LoVo (cell line): Measurements from ENCODE around the gene EP400.

ENCODE experiments used
- DNase-seq: peaks from one replicate; pipeline ENCODE4 v3.0.0-alpha.2; 2016; ENCODE audit warnings: low spot score

Gene EP400

DNA sequence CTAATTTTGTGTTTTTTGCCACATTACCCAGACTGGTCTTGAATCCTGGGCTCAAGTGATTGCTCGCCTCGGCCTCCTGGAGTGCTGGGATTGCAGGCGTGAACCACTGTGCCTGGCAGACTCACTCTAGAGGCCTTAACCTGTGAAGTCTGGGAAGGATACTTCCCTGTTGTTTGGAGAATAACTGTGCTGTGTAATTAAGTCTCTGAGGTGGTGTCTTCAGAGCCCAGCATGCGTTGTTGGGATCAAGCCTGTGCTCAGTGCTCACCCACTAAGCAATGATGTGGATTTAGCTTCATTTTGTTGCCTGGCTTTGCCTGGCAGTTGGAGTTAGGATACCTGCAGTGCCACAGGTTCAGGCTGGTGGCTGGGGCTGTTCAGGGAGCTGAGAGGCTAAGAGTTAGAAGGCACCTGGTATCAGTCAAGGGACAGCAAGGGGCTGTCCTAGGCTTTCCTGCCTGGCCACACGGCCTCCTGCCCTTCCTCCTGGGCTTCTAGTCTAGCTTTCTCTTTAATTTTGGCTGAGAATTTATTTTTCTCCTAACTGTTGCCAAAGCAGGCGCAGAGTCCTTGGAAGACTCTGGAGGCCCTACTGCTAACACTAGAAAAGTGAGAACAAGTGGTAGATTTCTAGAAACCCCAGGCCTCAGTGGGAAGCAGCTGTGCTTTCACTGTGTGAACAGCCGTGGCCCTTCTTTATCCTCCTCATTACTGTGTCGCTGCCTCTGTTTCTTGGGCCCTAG is 38.5 kb downstream of the EP400 start:
- no peak for DNase-seq

DNA sequence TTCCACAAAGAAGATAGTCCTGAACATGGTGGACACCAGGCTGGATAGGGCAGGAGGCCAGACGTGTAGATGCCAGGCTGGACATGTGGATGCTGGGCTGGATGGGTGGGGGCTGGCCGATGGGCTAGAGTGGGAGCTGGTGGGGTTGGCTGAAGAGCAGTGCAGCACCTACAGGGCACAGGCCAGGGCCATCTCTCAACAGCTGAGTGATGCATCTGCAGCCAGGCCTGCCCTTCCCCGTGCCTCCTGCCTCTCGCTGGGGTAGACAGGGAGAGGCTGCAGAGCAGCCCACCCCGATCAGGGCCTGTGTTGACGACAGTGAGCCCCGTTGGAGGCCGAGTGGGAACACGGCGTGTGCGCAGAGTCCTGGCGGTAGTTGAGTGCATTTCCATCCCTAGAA is 39.3 kb downstream of the EP400 start:
- no peak for DNase-seq

DNA sequence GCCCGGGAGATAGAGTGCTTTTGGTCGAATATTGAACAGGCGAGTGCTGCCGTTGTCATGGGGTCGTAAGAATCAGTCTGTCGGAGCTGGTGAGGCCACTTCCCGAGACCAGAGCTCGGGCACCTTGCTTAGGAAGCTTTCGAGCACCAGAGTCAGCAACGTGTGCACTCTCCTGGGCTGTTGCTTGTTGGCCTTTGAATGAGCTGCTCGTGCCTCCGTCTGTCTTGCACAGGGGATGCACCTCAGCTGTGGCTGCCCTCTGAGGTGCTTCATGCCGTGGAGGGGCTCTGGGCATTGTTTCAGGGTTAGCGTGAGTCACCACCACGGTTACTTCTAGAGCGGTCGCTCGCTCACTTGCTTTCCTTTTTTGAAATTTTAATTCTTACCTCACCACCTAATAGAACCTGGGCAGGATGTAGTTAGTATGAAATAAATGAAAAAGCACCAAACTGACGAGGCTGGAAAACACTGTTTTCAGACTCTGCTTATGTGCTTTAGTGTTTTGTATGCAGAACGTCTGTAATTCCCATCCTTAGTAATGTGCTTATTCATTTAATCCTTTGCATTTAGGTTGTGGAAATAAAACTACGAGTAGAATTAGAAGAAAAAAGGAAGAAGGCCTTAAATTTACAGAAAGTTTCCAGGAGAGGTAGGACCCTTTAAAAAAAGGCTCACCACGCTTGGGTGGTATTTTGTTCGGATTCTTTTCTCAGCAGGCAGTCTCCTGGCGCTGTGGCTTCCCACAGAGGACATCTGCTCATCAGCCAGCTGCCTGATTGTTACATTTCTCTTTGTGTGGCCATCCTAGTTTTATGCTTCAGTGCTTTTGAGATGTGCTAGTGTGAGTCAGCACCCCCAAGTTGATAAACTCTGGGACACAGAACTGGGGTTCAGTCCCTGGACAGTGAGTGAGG is 40.6 kb downstream of the EP400 start:
- no peak for DNase-seq

DNA sequence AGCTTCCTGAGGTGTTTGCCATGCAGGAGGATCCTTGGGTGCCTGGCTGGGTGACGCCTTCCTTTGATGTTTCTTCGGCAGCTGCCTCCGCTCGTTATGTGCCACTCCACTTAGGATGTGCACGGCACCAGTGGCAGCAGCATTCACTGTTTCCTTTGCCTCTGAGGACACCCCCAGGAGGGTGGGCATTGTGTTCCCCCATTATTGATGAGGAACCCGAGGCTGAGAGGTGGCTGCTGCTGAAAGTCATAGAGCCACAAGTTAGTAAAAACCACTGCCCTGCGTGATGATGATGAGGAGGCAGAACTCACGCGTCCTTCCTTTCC is 41.2 kb downstream of the EP400 start:
- DNase-seq: no peak

DNA sequence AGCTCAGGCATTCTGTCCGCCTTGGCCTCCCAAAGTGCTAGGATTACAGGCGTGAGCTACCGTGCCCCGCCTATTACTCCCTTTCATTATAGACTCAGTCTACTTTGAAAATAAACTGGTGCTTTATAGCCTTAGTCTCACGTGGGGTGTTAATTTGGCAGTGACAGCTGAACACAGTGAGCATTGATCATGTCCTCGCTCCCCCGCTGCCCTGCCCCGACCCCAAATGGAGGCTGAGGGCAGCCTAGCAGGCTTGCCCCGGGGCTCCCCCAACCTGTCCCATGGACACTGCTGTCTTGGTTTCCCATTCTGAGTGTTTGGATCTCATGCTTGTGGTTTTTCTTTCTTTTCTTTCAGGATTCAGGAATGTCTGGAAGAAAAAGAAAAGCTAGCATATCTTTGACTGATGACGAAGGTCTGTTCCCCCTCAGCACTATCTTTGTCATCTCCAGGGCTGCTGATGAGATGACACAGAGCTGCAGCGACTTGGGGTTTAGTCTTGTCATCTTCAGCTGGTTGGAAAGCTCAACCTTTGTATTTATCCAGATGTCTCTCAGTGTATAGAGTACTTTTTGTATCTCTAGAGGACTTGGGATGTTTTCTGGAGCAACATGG is 42.2 kb downstream of the EP400 start:
- DNase-seq: no peak

DNA sequence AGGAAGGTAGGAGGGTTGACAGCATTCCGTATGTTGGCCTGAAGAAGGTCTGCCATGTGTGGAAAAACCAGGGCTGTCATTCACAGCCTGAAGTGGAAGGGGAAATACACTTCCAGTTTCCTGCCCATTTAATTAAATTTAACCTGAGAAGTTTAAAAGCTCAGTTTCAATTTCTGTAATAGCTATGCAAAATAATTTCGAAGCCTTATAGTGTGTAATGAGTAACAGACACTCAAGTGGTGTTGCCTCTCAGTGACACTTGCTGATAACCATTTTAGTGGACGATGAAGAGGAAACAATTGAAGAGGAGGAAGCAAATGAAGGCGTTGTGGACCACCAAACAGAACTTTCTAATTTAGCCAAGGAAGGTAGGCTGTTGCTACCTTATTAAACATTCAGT is 44.8 kb downstream of the EP400 start:
- DNase-seq: no peak

DNA sequence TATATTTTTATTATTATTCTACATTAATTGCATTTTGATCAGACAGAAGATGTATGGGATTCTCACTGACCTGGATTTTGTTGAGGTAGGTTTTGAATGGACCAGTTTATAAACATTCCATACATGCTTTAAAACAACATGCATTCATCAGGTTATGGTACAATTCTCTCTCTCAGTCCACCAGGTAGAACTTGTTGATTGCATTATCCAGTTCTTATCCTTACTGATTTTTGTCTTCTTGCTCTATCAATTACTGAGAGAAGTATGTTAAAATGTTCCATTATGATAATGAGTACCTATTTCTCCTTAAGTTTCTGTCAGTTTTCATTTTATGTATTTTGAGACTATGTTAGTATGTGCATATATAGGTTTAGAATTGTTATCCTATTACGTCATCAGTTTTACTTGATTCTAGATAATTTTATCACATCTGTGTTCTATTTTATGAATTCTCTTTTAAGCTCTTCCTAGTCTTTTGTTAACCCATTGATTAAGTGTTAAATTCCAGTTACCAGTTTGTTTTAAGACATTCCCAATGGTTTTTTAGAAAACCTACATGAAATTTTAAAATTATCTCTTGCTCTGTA is 50.6 kb downstream of the EP400 start:
- DNase-seq: no peak

DNA sequence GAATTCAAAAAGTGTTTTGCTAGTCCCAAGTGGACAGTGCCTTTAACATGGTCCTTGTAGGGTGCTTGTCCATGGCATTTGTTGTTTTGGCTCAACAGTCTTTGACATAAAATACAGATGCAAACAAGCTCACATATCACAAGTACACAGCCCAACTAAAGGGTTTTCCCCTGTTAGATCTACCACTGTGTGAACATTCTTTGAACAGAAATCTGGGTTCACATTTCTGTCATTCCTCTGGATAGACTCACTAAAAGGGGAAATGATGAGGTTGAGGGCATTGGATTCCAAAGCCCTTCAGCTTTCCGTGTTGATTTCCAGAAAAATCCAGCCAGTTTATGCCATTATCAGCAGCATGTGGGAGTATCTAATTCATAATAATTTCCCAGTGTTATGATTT is 54.1 kb downstream of the EP400 start:
- no peak for DNase-seq

DNA sequence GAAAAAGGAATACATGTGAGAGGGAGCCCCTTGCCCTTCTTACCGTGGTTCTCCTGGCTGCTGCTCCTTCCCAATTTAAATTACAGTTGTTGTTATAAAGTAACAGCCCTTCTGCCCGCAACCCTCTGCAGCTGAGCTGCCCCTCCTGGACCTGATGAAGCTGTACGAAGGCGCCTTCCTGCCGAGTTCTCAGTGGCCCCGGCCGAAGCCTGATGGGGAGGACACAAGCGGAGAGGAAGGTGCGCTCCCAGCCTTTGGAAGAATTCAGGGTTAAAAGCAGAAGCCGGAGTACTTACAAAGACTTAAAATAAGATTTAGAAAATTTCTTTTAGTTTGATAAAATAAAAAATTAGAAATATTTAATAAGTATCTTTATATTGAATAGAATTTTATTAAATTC is 55.2 kb downstream of the EP400 start:
- DNase-seq: no peak

DNA sequence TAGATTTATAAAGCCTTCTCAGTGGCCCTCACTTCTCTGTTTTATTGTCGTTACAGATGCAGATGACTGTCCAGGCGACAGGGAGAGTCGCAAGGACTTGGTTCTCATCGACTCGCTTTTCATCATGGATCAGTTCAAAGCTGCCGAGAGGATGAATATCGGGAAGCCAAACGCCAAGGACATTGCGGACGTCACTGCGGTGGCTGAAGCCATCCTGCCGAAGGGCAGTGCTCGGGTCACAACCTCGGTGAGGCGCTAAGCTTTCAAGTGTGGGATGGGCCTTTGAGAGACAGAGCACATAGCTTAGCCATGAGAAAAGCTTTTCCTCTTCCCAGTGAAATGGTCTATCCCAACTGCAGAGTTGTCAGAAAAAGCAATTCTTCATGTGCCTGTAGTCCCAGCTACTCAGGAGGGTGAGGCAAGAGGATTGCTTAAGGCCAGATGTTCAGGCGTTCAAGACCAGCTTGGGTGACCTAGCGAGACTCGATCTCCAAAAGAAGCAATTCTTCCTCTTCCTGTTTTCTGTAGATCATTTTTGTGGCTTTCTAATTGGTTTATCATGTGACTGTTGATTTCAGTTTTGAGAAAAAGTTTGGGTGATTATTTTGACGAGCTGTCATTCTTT is 56.4 kb downstream of the EP400 start:
- no peak for DNase-seq

DNA sequence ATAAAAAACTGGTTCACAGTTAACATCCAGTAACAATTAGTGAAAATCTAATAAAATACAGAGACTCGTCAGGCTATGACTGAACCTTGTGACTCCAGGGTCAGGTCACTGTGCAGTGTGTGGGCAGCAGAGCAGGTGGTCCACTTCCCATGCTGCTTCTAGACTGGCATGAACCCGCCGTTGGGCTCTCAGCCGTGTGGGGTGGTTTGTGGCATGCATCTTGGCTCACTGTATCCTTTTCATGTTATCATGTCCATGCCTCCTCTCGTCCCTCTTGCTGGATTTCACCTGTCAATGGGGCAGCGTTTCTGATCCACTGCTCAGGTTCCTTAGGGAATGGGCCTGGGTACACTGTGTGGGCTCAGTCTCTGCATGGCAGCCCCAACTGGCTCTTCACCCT is 57.3 kb downstream of the EP400 start:
- no peak for DNase-seq

DNA sequence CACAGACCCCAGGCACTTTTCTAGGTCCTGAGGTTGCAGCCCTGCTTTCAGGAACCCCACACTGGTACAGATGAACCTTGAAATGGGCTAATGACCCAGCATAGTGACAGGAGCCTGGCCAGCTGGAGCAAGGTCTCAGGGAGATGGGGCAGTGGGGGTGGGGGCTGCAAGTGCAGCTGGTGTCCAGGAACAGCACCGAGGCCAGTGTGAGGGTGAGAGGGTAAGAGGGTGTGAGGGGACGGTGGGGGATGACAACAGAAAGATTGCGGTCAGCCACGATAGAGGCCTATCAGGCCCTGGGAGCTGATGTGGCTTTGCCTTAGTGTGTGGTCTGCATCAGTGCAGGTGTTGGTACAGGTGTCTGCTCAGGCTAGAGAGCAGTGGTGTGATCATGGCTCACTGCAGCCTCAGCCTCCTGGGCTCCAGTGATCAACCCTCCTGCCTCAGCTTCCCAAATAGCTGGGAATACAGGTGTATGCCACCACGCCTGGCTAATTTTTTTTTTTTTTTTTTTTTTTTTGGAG is 59.7 kb downstream of the EP400 start:
- DNase-seq: no peak

DNA sequence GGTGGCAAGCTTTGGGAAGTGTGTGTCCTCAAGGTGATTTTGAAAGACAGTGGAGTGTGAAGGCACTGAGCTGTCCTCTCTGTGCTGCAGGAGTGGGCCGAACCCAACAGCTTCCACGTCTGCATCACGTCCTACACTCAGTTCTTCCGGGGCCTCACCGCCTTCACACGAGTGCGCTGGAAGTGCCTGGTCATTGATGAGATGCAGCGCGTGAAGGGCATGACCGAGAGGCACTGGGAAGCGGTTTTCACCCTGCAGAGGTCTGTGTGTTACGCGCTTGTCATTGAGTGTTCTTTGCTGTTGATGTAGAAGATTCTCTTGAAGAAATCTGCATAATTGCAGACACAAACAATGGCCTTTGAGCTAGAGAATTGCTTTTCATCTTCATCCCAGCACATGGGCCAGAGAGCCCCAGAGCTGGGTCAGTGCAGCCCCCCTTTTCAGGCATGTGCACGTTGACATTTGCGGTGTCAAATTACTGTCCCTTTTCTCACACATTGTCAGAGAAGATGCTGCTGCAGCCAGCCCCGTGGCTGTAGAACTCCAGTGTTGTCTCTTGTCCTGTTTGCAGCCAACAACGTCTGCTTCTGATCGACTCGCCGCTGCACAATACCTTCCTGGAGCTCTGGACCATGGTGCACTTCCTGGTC is 63.3 kb downstream of the EP400 start:
- no peak for DNase-seq

DNA sequence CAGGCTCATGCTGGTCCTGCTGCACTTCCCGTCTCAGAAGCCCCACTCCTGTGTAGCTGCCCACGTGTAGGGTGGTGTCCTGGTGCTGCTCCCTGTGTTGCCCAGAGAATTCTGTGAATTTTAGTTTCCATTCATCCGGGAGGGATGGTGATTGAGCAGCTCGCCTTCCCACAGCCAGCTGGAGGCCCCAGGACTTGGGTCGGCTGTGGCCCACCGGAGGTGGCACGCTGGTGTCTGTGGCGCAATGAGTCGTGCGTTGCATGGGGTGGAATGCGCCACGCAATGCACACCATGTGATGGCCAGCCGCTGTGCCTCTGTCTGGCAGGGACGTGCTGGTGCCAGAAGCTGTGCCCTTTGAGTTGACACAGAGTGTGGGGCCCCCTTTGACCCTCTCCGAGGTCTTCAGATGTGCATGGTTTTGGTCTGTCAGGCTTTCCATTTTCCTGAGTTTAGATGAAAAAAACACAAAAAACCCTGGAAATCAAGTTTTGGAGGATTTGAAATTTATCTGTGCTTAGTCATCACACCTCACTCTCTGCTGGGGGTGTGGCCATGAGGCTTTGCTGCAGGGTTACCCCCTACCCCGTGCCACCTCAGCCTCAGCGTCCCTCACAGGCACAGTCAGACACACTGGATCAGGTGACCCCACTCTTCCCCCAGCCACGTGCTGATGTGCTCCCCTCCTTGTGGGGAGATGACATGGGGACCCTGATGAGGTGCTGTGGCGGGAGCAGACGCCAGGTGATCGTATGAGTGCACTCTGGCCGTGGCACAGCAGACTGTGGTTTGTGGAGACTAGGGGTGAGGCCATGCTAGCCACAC is 64.6 kb downstream of the EP400 start:
- no peak for DNase-seq

DNA sequence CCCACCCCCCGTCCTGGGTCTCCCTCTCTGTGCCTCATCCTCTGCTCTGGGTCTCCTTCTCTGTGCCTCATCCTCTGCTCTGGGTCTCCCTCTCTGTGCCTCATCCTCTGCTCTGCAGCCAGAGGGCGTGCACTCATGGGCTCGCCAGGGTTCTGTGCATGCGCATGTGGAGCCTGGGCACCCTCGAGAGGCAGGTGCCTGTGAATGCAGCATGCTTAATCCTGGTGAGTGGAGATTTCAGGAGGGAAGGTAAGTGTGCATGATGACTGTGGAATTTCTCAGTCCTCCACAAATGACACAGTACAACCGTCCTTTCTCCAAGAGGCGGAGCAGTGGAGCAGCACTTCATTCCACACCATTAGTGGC is 65.2 kb downstream of the EP400 start:
- DNase-seq: no peak

DNA sequence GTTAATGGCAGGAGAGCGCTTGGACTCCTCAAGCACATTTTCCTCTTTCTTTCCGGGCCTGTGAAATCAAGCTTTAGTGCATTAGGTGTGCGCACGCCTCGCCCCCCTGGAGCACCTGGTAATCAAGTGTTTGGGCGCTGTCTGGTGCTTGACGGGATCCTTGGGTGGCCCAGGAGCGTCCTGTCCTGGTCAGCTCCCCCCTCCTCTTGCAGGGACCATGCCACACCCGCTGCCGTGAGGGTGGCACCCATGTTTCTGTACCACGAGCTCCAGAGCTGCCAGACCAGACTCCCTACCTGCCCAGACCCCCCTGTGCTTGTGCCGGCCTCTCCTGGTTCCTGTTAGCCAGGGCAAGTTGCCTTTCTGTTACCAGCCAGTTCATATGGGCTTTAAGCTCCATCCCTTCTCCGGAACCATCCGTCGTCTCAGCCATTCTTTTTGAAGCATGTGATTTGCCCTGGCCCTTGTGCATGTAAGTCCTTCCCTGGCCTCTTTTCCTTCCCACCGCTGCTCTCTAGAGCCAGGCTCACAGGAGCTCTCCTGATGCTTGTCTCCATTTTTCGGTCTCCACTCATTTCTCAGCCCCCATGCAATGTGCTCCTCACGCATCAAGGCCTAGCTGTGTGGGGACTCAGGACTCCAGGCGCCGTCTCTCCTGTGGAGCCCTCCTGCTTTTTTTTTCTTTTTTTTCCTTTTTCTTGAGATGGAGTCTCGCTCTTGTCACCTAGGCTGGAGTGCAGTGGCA is 66.1 kb downstream of the EP400 start:
- no peak for DNase-seq

DNA sequence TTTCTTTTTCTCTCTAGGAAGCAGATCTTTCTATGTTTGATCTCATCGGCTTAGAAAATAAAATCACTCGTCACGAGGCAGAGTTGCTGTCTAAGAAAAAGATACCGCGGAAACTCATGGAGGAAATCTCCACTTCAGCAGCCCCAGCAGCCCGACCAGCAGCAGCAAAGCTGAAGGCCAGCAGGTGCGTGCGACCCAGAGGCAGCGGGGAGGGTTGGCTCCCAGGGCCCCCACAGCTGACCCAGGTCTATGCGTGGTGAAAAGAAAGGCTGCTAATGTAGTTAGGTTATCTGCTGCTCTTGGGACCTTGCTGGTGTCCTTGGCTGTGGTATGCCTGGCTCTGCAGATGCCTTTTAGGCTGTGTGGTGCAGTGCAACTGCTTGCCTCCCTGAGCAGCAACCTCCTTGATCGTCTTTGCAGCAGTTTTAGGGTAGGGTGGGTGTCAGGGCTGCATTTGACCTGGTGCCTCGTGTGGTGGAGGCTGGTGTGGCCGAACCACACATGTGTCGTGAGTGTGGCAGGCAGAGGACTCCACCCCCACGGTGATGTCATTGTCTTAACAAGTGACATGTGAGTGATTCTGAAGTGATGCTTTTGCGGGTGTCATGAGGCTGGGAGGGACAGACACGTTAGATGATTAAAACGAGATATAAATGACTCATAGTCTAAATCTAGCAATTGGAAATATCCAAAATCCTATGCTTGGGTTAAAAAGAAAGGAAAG is 68.6 kb downstream of the EP400 start:
- DNase-seq: no peak

DNA sequence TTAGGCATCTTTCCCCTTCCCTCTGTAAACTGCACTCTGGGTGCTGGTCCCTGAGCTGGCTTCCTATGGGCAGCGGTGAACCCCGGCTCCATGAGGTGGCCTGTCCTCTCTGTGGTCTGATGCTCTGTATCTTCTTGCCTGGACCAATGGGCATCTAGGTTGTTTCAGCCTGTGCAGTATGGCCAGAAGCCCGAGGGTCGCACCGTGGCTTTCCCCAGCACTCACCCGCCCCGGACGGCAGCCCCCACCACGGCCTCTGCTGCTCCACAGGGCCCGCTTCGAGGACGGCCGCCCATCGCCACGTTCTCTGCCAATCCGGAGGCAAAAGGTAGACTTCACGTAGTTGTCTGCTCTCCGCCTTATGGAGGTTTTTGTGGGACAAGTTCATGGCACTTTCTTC is 70.1 kb downstream of the EP400 start:
- DNase-seq: no peak

DNA sequence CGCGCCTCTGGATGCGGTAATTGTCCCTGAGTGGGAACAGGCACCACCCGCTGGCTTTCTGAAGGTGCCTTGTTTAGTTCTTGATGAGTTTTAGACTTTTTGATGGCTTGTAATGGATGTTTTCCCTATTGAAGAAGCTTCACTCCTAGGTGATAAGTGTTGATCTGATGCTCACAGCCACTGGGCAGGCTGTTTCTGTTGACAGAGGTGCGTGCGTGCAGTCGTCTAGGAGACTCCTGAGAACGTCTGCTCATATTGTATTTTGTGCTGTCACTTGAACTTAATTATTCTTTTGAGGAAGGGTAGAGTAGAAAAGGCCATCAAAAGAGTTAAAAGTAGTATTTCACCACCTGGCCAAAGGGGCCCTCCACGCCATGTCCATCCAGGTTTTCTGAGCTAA is 70.5 kb downstream of the EP400 start:
- no peak for DNase-seq
